HEK293 (cell line): ENCODE measurements around the gene WDR38.

Experiments used
- BCL11A ChIP-seq: fragments of 450-650 bp; formaldehyde crosslinking; IDR thresholded peaks from 2 replicates; pipeline ENCODE4 v1.5.1; 2016; ENCODE audit warnings: low read depth, missing biosample characterization, missing genetic modification characterization
- GLI4 ChIP-seq: fragments of 450-650 bp; formaldehyde crosslinking; IDR thresholded peaks from 2 replicates; pipeline ENCODE4 v1.5.1; 2016; ENCODE audit warnings: missing biosample characterization, missing genetic modification characterization
- KLF10 ChIP-seq: fragments of 450-650 bp; IDR thresholded peaks from 2 replicates; pipeline ENCODE4 v1.5.1; 2018; ENCODE audit warnings: missing biosample characterization, mild to moderate bottlenecking, missing genetic modification characterization
- KLF8 ChIP-seq: fragments of 450-650 bp; formaldehyde crosslinking; IDR thresholded peaks from 2 replicates; pipeline ENCODE4 v1.5.1; 2016; ENCODE audit warnings: missing biosample characterization, missing genetic modification characterization
- SP3 ChIP-seq: fragments of 450-650 bp; formaldehyde crosslinking; IDR thresholded peaks from 2 replicates; pipeline ENCODE4 v1.5.1; 2016; ENCODE audit warnings: missing biosample characterization, missing genetic modification characterization
- TCF7L2 ChIP-seq: IDR thresholded peaks from 2 replicates; pipeline ENCODE4 v1.6.1; 2011; ENCODE audit warnings: low read depth, mild to moderate bottlenecking, inconsistent platforms, low read length, moderate library complexity, borderline replicate concordance
- ZBTB17 ChIP-seq: fragments of 450-650 bp; formaldehyde crosslinking; IDR thresholded peaks from 2 replicates; pipeline ENCODE4 v1.5.1; 2016; ENCODE audit warnings: missing biosample characterization, missing genetic modification characterization
- ZBTB20 ChIP-seq: fragments of 450-650 bp; formaldehyde crosslinking; IDR thresholded peaks from 2 replicates; pipeline ENCODE4 v1.5.1; 2016; ENCODE audit warnings: missing biosample characterization, missing genetic modification characterization
- ZFP3 ChIP-seq: fragments of 450-650 bp; formaldehyde crosslinking; IDR thresholded peaks from 2 replicates; pipeline ENCODE4 v1.5.1; 2016; ENCODE audit warnings: low read depth, missing biosample characterization, missing genetic modification characterization
- ZFP69B ChIP-seq: fragments of 450-650 bp; formaldehyde crosslinking; IDR thresholded peaks from 2 replicates; pipeline ENCODE4 v1.5.1; 2016; ENCODE audit warnings: missing biosample characterization, missing genetic modification characterization
- ZNF202 ChIP-seq: fragments of 450-650 bp; formaldehyde crosslinking; IDR thresholded peaks from 2 replicates; pipeline ENCODE4 v1.5.1; 2016; ENCODE audit warnings: missing biosample characterization, missing genetic modification characterization, borderline replicate concordance
- ZNF274 ChIP-seq, 2 experiments: fragments of 200-500 bp in 1 of 2; fragments of 450-650 bp in 1 of 2; sonication (Bioruptor generic) in 1 of 2; formaldehyde crosslinking in 1 of 2; IDR thresholded peaks; 2 replicates each; pipeline versions ENCODE4 v1.5.1 to v1.6.1; 2014 to 2016; ENCODE audit warnings: borderline replicate concordance in 1 of 2, inconsistent platforms in 1 of 2, low read length in 1 of 2, missing biosample characterization in 1 of 2, missing genetic modification characterization in 1 of 2
- ZNF311 ChIP-seq: fragments of 450-650 bp; formaldehyde crosslinking; IDR thresholded peaks from 2 replicates; pipeline ENCODE4 v1.5.1; 2017; ENCODE audit warnings: missing biosample characterization, missing genetic modification characterization, borderline replicate concordance
- ZNF350 ChIP-seq: fragments of 450-650 bp; formaldehyde crosslinking; IDR thresholded peaks from 2 replicates; pipeline ENCODE4 v1.5.0; 2017; ENCODE audit warnings: missing biosample characterization, mild to moderate bottlenecking, missing genetic modification characterization
- ZNF37A ChIP-seq: fragments of 450-650 bp; IDR thresholded peaks from 2 replicates; pipeline ENCODE4 v1.5.1; 2018; ENCODE audit warnings: missing biosample characterization, missing genetic modification characterization
- ZNF404 ChIP-seq: fragments of 450-650 bp; formaldehyde crosslinking; IDR thresholded peaks from 2 replicates; pipeline ENCODE4 v1.5.1; 2017; ENCODE audit warnings: missing biosample characterization, missing genetic modification characterization
- ZNF426 ChIP-seq: fragments of 450-650 bp; formaldehyde crosslinking; IDR thresholded peaks from 2 replicates; pipeline ENCODE4 v1.5.1; 2017; ENCODE audit warnings: missing biosample characterization, missing genetic modification characterization, mild to moderate bottlenecking, inconsistent platforms, moderate library complexity
- ZNF600 ChIP-seq: fragments of 450-650 bp; formaldehyde crosslinking; IDR thresholded peaks from 2 replicates; pipeline ENCODE4 v1.5.1; 2016; ENCODE audit warnings: missing biosample characterization, missing genetic modification characterization
- ZNF623 ChIP-seq: fragments of 450-650 bp; formaldehyde crosslinking; IDR thresholded peaks from 2 replicates; pipeline ENCODE4 v1.5.1; 2016; ENCODE audit warnings: missing biosample characterization, missing genetic modification characterization
- ZNF664 ChIP-seq: fragments of 450-650 bp; formaldehyde crosslinking; IDR thresholded peaks from 2 replicates; pipeline ENCODE4 v1.5.1; 2016; ENCODE audit warnings: missing biosample characterization, missing genetic modification characterization
- ZNF707 ChIP-seq: fragments of 450-650 bp; formaldehyde crosslinking; IDR thresholded peaks from 2 replicates; pipeline ENCODE4 v1.5.1; 2016; ENCODE audit warnings: missing biosample characterization, missing genetic modification characterization
- ZXDB ChIP-seq: fragments of 450-650 bp; formaldehyde crosslinking; IDR thresholded peaks from 2 replicates; pipeline ENCODE4 v1.5.1; 2016; ENCODE audit warnings: missing biosample characterization, missing genetic modification characterization
- TF ChIP-seq, protein P1 (sequence below): fragments of 450-650 bp; formaldehyde crosslinking; IDR thresholded peaks from 2 replicates; pipeline ENCODE4 v1.5.1; 2016; ENCODE audit warnings: missing biosample characterization, missing genetic modification characterization, borderline replicate concordance
- TF ChIP-seq, protein P2 (sequence below): fragments of 450-650 bp; formaldehyde crosslinking; IDR thresholded peaks from 2 replicates; pipeline ENCODE4 v1.5.1; 2017; ENCODE audit warnings: missing biosample characterization, missing genetic modification characterization
- TF ChIP-seq, protein P3 (sequence below): sonication (generic); formaldehyde crosslinking; IDR thresholded peaks from 2 replicates; pipeline ENCODE4 v1.8.1; 2022; ENCODE audit warnings: mild to moderate bottlenecking, moderate library complexity, missing genetic modification reagents
- TF ChIP-seq, protein P4 (sequence below): fragments of 450-650 bp; formaldehyde crosslinking; optimal IDR thresholded peaks from 2 replicates; pipeline ENCODE3; 2016; ENCODE audit warnings: missing biosample characterization, mild to moderate bottlenecking, missing genetic modification characterization
- TF ChIP-seq, protein P5 (sequence below): fragments of 450-650 bp; formaldehyde crosslinking; IDR thresholded peaks from 2 replicates; pipeline ENCODE4; 2016; ENCODE audit warnings: missing biosample characterization, missing genetic modification characterization
- TF ChIP-seq, protein P6 (sequence below): fragments of 450-650 bp; formaldehyde crosslinking; IDR thresholded peaks from 2 replicates; pipeline ENCODE4 v1.5.1; 2016; ENCODE audit warnings: missing biosample characterization, missing genetic modification characterization

WDR38 gene

DNA sequence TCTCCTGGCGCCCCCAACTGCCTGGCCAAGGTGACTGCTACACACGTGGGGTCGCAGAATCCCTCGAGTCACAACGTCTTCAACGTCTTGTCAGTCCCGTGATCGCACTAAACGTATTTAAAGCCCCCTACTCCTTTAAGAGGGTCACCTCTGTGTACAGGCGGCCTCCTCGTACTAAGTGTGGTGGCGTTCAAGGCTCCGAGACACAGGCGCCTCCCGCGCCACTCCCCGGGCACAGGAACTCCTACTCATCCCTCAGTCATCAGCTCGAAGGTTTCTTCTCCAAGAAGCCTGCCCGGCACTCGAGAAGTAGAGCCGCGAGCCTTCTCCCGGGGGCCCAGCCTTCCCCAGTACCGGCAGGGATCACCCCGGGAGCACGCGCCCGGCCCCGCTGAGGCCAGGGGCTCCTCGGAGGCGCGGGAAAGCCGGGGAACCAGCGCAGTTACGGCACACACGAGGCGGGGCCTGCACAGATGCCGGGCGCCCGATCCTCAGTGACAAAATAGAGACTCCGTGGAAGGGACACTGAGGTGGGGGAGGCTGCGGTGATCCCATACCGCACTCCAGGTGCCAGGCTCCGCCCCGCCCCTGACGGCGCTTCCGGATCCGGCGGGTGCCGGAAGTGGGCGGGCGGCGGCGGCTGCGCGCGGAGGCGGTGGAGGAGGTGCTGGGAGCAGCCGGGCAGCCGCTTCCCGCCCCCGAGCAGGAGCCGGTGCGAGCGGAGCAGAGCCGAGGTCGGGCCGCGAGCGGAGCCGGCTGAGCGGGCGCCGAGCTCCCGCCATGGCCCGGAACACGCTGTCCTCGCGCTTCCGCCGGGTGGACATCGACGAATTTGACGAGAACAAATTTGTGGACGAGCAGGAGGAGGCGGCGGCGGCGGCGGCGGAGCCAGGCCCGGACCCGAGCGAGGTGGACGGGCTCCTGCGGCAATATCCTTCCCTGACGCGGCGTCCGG, 15.5 kb downstream of the WDR38 start (continued):
- TF ChIP-seq ZNF623 (tag by site-specific recombination) = peak; percentile 65
- no peak for TF ChIP-seq ZNF350 (tag by site-specific recombination)
- TF ChIP-seq ZNF274 (IDR thresholded peaks at IDR 0.05; ENCODE audit: low read length) = no peak
- no peak for TF ChIP-seq ZNF274 (tag by site-specific recombination; IDR thresholded peaks at IDR 0.05; ENCODE audit: borderline replicate concordance)
- no peak for TF ChIP-seq ZNF311 (tag by site-specific recombination)
- TF ChIP-seq ZNF426 = no peak
- peak; percentile 38; the same call in 1 of the 2 replicates for TF ChIP-seq KLF10 (tag by site-specific recombination)
- no peak for TF ChIP-seq ZNF37A (tag by site-specific recombination)
- no peak for TF ChIP-seq ZNF404 (tag by site-specific recombination)
- TF ChIP-seq ZNF664 = no peak
- TF ChIP-seq, protein P1, sequence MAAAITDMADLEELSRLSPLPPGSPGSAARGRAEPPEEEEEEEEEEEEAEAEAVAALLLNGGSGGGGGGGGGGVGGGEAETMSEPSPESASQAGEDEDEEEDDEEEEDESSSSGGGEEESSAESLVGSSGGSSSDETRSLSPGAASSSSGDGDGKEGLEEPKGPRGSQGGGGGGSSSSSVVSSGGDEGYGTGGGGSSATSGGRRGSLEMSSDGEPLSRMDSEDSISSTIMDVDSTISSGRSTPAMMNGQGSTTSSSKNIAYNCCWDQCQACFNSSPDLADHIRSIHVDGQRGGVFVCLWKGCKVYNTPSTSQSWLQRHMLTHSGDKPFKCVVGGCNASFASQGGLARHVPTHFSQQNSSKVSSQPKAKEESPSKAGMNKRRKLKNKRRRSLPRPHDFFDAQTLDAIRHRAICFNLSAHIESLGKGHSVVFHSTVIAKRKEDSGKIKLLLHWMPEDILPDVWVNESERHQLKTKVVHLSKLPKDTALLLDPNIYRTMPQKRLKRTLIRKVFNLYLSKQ = no peak
- TF ChIP-seq, protein P2, sequence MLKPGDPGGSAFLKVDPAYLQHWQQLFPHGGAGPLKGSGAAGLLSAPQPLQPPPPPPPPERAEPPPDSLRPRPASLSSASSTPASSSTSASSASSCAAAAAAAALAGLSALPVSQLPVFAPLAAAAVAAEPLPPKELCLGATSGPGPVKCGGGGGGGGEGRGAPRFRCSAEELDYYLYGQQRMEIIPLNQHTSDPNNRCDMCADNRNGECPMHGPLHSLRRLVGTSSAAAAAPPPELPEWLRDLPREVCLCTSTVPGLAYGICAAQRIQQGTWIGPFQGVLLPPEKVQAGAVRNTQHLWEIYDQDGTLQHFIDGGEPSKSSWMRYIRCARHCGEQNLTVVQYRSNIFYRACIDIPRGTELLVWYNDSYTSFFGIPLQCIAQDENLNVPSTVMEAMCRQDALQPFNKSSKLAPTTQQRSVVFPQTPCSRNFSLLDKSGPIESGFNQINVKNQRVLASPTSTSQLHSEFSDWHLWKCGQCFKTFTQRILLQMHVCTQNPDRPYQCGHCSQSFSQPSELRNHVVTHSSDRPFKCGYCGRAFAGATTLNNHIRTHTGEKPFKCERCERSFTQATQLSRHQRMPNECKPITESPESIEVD (tag by site-specific recombination) = no peak
- no peak for TF ChIP-seq ZNF707 (tag by site-specific recombination)
- peak; percentile 92 for TF ChIP-seq GLI4 (tag by site-specific recombination)
- no peak for TF ChIP-seq ZNF202 (tag by site-specific recombination)
- TF ChIP-seq ZBTB20 (tag by site-specific recombination) = 0 out of 2 replicates have a peak, but pooled peaks have one; percentile 38
- TF ChIP-seq SP3 (tag by site-specific recombination) = peak; percentile 76
- TF ChIP-seq ZFP69B (tag by site-specific recombination) = no peak
- no peak for TF ChIP-seq TCF7L2
- peak; percentile 50; the same call in 1 of the 2 replicates for TF ChIP-seq ZNF600 (tag by site-specific recombination)
- TF ChIP-seq, protein P3, sequence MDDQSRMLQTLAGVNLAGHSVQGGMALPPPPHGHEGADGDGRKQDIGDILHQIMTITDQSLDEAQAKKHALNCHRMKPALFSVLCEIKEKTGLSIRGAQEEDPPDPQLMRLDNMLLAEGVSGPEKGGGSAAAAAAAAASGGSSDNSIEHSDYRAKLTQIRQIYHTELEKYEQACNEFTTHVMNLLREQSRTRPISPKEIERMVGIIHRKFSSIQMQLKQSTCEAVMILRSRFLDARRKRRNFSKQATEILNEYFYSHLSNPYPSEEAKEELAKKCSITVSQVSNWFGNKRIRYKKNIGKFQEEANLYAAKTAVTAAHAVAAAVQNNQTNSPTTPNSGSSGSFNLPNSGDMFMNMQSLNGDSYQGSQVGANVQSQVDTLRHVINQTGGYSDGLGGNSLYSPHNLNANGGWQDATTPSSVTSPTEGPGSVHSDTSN (CRISPR knock-in tag) = 0 out of 2 replicates have a peak, but pooled peaks have one; percentile 35
- TF ChIP-seq ZBTB17 (tag by site-specific recombination) = peak; percentile 74
- TF ChIP-seq ZFP3 (tag by site-specific recombination) = peak; percentile 85
- peak; percentile 8; the same call in 1 of the 2 replicates for TF ChIP-seq KLF8 (tag by site-specific recombination)
- no peak for TF ChIP-seq BCL11A (tag by site-specific recombination)
- TF ChIP-seq, protein P4, sequence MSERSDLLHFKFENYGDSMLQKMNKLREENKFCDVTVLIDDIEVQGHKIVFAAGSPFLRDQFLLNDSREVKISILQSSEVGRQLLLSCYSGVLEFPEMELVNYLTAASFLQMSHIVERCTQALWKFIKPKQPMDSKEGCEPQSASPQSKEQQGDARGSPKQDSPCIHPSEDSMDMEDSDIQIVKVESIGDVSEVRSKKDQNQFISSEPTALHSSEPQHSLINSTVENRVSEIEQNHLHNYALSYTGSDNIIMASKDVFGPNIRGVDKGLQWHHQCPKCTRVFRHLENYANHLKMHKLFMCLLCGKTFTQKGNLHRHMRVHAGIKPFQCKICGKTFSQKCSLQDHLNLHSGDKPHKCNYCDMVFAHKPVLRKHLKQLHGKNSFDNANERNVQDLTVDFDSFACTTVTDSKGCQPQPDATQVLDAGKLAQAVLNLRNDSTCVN (tag by site-specific recombination) = peak; percentile 89
- TF ChIP-seq, protein P5, sequence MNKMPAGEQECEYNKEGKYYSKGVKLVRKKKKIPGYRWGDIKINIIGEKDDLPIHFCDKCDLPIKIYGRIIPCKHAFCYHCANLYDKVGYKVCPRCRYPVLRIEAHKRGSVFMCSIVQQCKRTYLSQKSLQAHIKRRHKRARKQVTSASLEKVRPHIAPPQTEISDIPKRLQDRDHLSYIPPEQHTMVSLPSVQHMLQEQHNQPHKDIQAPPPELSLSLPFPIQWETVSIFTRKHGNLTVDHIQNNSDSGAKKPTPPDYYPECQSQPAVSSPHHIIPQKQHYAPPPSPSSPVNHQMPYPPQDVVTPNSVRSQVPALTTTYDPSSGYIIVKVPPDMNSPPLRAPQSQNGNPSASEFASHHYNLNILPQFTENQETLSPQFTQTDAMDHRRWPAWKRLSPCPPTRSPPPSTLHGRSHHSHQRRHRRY (tag by site-specific recombination) = no peak
- TF ChIP-seq ZXDB (tag by site-specific recombination) = 0 out of 2 replicates have a peak, but pooled peaks have one; percentile 39
- TF ChIP-seq, protein P6, sequence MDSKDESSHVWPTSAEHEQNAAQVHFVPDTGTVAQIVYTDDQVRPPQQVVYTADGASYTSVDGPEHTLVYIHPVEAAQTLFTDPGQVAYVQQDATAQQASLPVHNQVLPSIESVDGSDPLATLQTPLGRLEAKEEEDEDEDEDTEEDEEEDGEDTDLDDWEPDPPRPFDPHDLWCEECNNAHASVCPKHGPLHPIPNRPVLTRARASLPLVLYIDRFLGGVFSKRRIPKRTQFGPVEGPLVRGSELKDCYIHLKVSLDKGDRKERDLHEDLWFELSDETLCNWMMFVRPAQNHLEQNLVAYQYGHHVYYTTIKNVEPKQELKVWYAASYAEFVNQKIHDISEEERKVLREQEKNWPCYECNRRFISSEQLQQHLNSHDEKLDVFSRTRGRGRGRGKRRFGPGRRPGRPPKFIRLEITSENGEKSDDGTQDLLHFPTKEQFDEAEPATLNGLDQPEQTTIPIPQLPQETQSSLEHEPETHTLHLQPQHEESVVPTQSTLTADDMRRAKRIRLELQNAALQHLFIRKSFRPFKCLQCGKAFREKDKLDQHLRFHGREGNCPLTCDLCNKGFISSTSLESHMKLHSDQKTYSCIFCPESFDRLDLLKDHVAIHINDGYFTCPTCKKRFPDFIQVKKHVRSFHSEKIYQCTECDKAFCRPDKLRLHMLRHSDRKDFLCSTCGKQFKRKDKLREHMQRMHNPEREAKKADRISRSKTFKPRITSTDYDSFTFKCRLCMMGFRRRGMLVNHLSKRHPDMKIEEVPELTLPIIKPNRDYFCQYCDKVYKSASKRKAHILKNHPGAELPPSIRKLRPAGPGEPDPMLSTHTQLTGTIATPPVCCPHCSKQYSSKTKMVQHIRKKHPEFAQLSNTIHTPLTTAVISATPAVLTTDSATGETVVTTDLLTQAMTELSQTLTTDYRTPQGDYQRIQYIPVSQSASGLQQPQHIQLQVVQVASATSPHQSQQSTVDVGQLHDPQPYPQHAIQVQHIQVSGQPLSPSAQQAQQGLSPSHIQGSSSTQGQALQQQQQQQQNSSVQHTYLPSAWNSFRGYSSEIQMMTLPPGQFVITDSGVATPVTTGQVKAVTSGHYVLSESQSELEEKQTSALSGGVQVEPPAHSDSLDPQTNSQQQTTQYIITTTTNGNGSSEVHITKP (tag by site-specific recombination) = no peak
